HG02852 (cell line): ENCODE measurements around the gene FAM47E.

Source experiments
- ATAC-seq: cut with Tn5 transposase; IDR thresholded peaks from one replicate; pipeline ENCODE4 v1.9.1; 2021; ENCODE audit warnings: mild to moderate bottlenecking, moderate library complexity; ENCODE audit not compliant: unreplicated experiment

The FAM47E gene

GRCh38 chr4:76251441-76252270 is at the start of gene FAM47E:
TSS of gene FAM47E (plus strand) at chr4:76251721. CDS start at chr4:76251747, 26 bp downstream.
- no peak for ATAC-seq

GRCh38 chr4:76203541-76203940 is 48.0 kb upstream of the FAM47E start:
- no peak for ATAC-seq

GRCh38 chr4:76204936-76205335 is 46.6 kb upstream of the FAM47E start:
- ATAC-seq = no peak

- no peak for ATAC-seq
Measured at GRCh38 chr4:76205476-76205875, 46.0 kb upstream of the FAM47E start.

GRCh38 chr4:76206222-76206942 is 45.1 kb upstream of the FAM47E start:
- ATAC-seq = no peak

- ATAC-seq = no peak
Measured at GRCh38 chr4:76207549-76207948, 44.0 kb upstream of the FAM47E start.

- no peak for ATAC-seq
Measured at GRCh38 chr4:76208005-76208765, 43.3 kb upstream of the FAM47E start.

- no peak for ATAC-seq
Measured at GRCh38 chr4:76209881-76210280, 41.6 kb upstream of the FAM47E start.

GRCh38 chr4:76210452-76210851 is 41.1 kb upstream of the FAM47E start:
- no peak for ATAC-seq

- ATAC-seq = no peak
Measured at GRCh38 chr4:76211769-76212708, 39.5 kb upstream of the FAM47E start.

GRCh38 chr4:76212851-76213414 is 38.6 kb upstream of the FAM47E start:
- ATAC-seq = no peak

- peak; percentile 72 for ATAC-seq
Measured at GRCh38 chr4:76213415-76214176, 37.9 kb upstream of the FAM47E start, which contains the start of gene SCARB2. TSS of gene SCARB2 (minus strand) at chr4:76213824. CDS start at chr4:76213543, 281 bp downstream.

- ATAC-seq = peak; percentile 6
Measured at GRCh38 chr4:76214177-76214675, 37.3 kb upstream of the FAM47E start.

- ATAC-seq = no peak
Measured at GRCh38 chr4:76215077-76215476, 36.4 kb upstream of the FAM47E start.

- no peak for ATAC-seq
Measured at GRCh38 chr4:76216524-76216923, 35.0 kb upstream of the FAM47E start.

GRCh38 chr4:76216975-76217814 is 34.3 kb upstream of the FAM47E start:
- no peak for ATAC-seq

- ATAC-seq = no peak
Measured at GRCh38 chr4:76219299-76220055, 32.0 kb upstream of the FAM47E start.
